Hepatocyte (in vitro differentiated cells): ENCODE results near the gene KCNK3. TPM values are rescaled to one million over a fixed set of nuclear protein-coding genes. Genes with fewer than 3 reads are reported as not detected.

ENCODE experiments used
- DNase-seq: peaks from one replicate; pipeline ENCODE4 v3.0.0-alpha.2; 2016; ENCODE audit warnings: low spot score
- H2AFZ ChIP-seq: fragments of 200-600 bp; sonication (generic); 2 replicates; pipeline ENCODE4 v1.6.0; 2016; ENCODE audit warnings: antibody characterized with exemption, mild to moderate bottlenecking
- H3K27ac ChIP-seq: fragments of 200-600 bp; sonication (generic); 2 replicates; pipeline ENCODE4 v1.5.1; 2016; ENCODE audit warnings: mild to moderate bottlenecking
- H3K27me3 ChIP-seq: fragments of 200-600 bp; sonication (generic); 2 replicates; pipeline ENCODE4 v1.6.1; 2016
- H3K36me3 ChIP-seq: fragments of 200-600 bp; sonication (generic); replicated peaks from 2 replicates; pipeline ENCODE4 v1.5.1; 2016; ENCODE audit warnings: low read depth; ENCODE audit not compliant: insufficient read depth
- H3K4me1 ChIP-seq: fragments of 200-600 bp; sonication (generic); 2 replicates; pipeline ENCODE4 v1.5.1; 2016; ENCODE audit warnings: mild to moderate bottlenecking, moderate library complexity; ENCODE audit not compliant: insufficient read depth
- H3K4me2 ChIP-seq: fragments of 200-600 bp; sonication (generic); 2 replicates; pipeline ENCODE4 v1.6.0; 2016
- H3K4me3 ChIP-seq: fragments of 200-600 bp; sonication (generic); 2 replicates; pipeline ENCODE4 v1.5.1; 2016; ENCODE audit warnings: mild to moderate bottlenecking
- H3K79me2 ChIP-seq: fragments of 200-600 bp; sonication (generic); 2 replicates; pipeline ENCODE4 v1.6.0; 2017; ENCODE audit warnings: mild to moderate bottlenecking
- H3K9me2 ChIP-seq: fragments of 200-600 bp; sonication (generic); replicated peaks from 2 replicates; pipeline ENCODE4 v1.6.0; 2017; ENCODE audit warnings: mild to moderate bottlenecking; ENCODE audit not compliant: insufficient read depth
- H3K9me3 ChIP-seq: fragments of 200-600 bp; sonication (generic); 2 replicates; pipeline ENCODE4 v1.5.1; 2016; ENCODE audit warnings: low read depth, mild to moderate bottlenecking
- H4K20me1 ChIP-seq: fragments of 200-600 bp; sonication (generic); 2 replicates; pipeline ENCODE4 v1.6.0; 2016; ENCODE audit warnings: mild to moderate bottlenecking; ENCODE audit not compliant: insufficient read depth, poor library complexity, severe bottlenecking
- EZH2 ChIP-seq: fragments of 200-600 bp; sonication (generic); IDR thresholded peaks from 2 replicates; pipeline ENCODE4 v1.6.1; 2016; ENCODE audit warnings: antibody characterized with exemption, mild to moderate bottlenecking, borderline replicate concordance
- EZH2phosphoT487 ChIP-seq: fragments of 200-600 bp; sonication (generic); IDR thresholded peaks from one replicate; pipeline ENCODE4 v1.6.1; 2018; ENCODE audit warnings: antibody characterized with exemption, mild to moderate bottlenecking, low read depth, moderate library complexity; ENCODE audit not compliant: unreplicated experiment, severe bottlenecking
- WGBS: methylation state at CpG from one replicate; pipeline ENCODE4 v1.1.6; 2016; ENCODE audit warnings: low lambda C conversion rate; ENCODE audit errors: missing lambda C conversion rate; 5-methylcytosine and 5-hydroxymethylcytosine counted together
- polyA plus RNA-seq: library from polyadenylated mRNA; unstranded; fragments of >200 nt; fragmentation: Nextera tagmentation; extraction: Ambion mirVana; gene quantifications from 2 replicates; pipeline ENCODE4 v1.2.1, GENCODE V29; 2016
- total RNA-seq: library from RNA; depleted of rRNA; stranded (reverse); fragments of >200 nt; gene quantifications from 2 replicates; pipeline ENCODE4 v1.2.3, GENCODE V29; 2014
- TF ChIP-seq, protein P1 (sequence below): fragments of 200-600 bp; sonication (generic); IDR thresholded peaks from 2 replicates; pipeline ENCODE4 v1.5.1; 2016; ENCODE audit warnings: antibody characterized with exemption, mild to moderate bottlenecking; ENCODE audit not compliant: poor library complexity

KCNK3 gene
- total and polyA plus RNA-seq, 2 experiments from 2014 or later, result 8.2 to 9.4 TPM

DNA sequence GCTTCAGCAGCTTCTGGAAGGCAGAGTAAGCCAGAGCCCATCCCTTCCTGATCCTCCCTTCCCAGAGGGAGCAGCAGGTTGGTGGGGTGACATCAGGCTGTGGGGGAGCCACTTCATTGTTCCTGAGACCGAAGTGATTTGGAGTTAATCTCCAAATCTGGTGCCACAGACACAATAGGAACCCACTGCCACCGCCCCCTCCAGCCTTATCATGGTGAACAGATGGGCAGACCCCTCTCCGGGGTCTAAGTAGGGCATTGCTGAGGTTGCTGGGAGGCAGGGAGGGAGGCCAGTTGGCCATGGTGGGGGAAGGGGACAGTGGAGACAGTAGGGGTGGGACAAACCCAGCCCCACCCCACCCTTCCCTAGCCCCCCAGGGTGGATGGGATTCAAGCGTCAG is 46.0 kb downstream of the KCNK3 start:
- Histone ChIP-seq H3K4me1 (no peaks in the 10 kb centered on the region), H3K27ac (no peak overlapping the region), H3K4me3 (no peak overlapping the region), H3K4me2 (no peak overlapping the region), H2AFZ (no peak overlapping the region), H3K27me3 (no peaks in the 10 kb centered on the region), H3K9me2 (no peaks in the 10 kb centered on the region), H3K79me2 (no peaks in the 10 kb centered on the region), H3K36me3 (no peaks in the 10 kb centered on the region), H3K9me3 (no peaks in the 10 kb centered on the region), H4K20me1 (no peaks in the 10 kb centered on the region)
- 94% methylated on average over 3 of the region's 4 CpGs for WGBS
- TF ChIP-seq EZH2phosphoT487, result no peak
- TF ChIP-seq, protein P1, sequence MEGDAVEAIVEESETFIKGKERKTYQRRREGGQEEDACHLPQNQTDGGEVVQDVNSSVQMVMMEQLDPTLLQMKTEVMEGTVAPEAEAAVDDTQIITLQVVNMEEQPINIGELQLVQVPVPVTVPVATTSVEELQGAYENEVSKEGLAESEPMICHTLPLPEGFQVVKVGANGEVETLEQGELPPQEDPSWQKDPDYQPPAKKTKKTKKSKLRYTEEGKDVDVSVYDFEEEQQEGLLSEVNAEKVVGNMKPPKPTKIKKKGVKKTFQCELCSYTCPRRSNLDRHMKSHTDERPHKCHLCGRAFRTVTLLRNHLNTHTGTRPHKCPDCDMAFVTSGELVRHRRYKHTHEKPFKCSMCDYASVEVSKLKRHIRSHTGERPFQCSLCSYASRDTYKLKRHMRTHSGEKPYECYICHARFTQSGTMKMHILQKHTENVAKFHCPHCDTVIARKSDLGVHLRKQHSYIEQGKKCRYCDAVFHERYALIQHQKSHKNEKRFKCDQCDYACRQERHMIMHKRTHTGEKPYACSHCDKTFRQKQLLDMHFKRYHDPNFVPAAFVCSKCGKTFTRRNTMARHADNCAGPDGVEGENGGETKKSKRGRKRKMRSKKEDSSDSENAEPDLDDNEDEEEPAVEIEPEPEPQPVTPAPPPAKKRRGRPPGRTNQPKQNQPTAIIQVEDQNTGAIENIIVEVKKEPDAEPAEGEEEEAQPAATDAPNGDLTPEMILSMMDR, result no peak
- no peak for TF ChIP-seq EZH2
- DNase-seq, result no peak

DNA sequence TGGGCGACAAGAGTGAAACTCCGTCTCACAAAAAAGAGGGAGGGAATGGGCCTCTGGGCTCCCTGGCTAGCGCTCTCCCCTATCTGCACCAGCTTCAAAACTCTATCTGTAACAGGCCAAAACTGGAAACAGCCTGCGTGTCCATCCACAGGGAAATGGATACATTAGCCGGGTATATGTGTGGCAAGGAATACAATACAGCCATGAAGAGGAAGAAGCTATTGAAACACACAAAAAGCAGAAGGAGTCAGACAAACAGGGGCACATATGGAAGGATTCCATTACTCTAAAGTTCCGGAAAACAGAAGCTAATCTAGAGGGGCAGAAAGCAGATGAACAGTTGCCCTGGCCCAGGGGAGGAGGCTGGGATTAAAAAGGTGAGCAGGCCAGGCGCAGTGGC is 47.0 kb downstream of the KCNK3 start:
- H3K27me3 ChIP-seq, result no peaks in the 10 kb centered on the region
- no peak overlapping the region for H2AFZ ChIP-seq
- no peaks in the 10 kb centered on the region for H3K36me3 ChIP-seq
- H3K4me1 ChIP-seq, result peaks cover 2% of the 10 kb centered on the region
- no peaks in the 10 kb centered on the region for H3K79me2 ChIP-seq
- H3K27ac ChIP-seq, result no peak overlapping the region
- H3K4me2 ChIP-seq, result no peak overlapping the region
- H3K9me3 ChIP-seq, result no peaks in the 10 kb centered on the region
- no peaks in the 10 kb centered on the region for H4K20me1 ChIP-seq
- no peak overlapping the region for H3K4me3 ChIP-seq
- TF ChIP-seq, protein P1, result no peak
- TF ChIP-seq EZH2, result no peak
- no peak for TF ChIP-seq EZH2phosphoT487
- WGBS, result 97% methylated on average over 7 of the region's 7 CpGs
- DNase-seq, result no peak
- H3K9me2 ChIP-seq, result no peaks in the 10 kb centered on the region

DNA sequence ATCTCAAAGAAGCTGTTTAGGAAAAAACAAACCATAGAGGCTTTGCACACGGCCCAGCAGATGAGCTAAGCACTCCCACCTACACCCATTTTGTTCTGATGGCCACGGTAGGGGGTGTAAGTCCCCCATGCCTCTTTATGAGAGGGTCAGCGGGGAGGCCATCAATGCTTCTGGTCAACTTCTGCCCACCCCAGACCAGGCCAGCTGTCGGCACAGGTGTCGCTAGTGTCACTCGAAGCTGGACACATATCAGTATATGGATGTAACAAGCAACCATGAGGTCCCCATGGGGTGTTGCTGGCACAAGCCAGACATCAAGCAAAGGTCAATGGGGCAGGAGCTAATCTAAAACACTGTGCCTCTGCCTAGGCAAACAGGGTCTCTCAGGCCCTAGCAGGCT is 47.8 kb downstream of the KCNK3 start:
- H3K4me2 ChIP-seq, result no peak overlapping the region
- H3K36me3 ChIP-seq, result no peaks in the 10 kb centered on the region
- no peak overlapping the region for H2AFZ ChIP-seq
- H4K20me1 ChIP-seq, result no peaks in the 10 kb centered on the region
- no peak for DNase-seq
- no peaks in the 10 kb centered on the region for H3K27me3 ChIP-seq
- no peak overlapping the region for H3K27ac ChIP-seq
- no peaks in the 10 kb centered on the region for H3K79me2 ChIP-seq
- 79% methylated on average over 6 of the region's 6 CpGs for whole genome bisulfite sequencing
- no peaks in the 10 kb centered on the region for H3K9me3 ChIP-seq
- H3K4me1 ChIP-seq, result peaks cover 4% of the 10 kb centered on the region
- TF ChIP-seq, protein P1, result no peak
- no peak for TF ChIP-seq EZH2
- TF ChIP-seq EZH2phosphoT487, result no peak
- H3K9me2 ChIP-seq, result no peaks in the 10 kb centered on the region
- no peak overlapping the region for H3K4me3 ChIP-seq

DNA sequence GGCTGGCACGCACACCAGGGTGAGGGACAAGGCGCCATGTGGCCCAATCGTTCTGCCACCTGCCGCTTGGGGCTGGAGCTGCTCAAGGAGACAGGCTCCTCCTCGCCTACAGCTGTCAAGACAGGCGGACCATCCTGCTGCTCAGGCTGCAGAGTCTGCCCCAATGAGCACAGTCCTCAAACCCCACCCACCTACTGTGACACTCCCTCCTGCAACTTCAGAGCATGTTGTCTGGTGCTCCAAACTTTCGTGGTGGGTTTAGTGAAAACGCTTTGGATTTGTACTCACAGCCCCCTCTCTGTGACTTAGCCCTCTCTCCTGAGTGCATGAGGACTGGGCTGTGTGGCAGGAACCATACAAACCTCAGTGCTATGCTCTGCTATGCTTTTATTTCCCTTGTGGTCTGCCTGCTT is 48.4 kb downstream of the KCNK3 start:
- no peak overlapping the region for H3K4me2 ChIP-seq
- no peaks in the 10 kb centered on the region for H3K27me3 ChIP-seq
- TF ChIP-seq EZH2phosphoT487 (no peak), EZH2 (no peak)
- TF ChIP-seq, protein P1, result peak; percentile 16
- DNase-seq, result peak; percentile 46
- no peaks in the 10 kb centered on the region for H3K9me3 ChIP-seq
- H4K20me1 ChIP-seq, result no peaks in the 10 kb centered on the region
- no peak overlapping the region for H3K4me3 ChIP-seq
- 62% methylated on average over 8 of the region's 8 CpGs for WGBS
- no peaks in the 10 kb centered on the region for H3K79me2 ChIP-seq
- peaks cover 4% of the 10 kb centered on the region for H3K4me1 ChIP-seq
- H3K27ac ChIP-seq, result no peak overlapping the region
- no peak overlapping the region for H2AFZ ChIP-seq
- no peaks in the 10 kb centered on the region for H3K9me2 ChIP-seq
- H3K36me3 ChIP-seq, result no peaks in the 10 kb centered on the region
